Endometrial microvascular endothelial cells (primary cell): ENCODE results near the gene ROBO2. TPM values are rescaled to one million over a fixed set of nuclear protein-coding genes. Genes with fewer than 3 reads are reported as not detected.

Source experiments
- in situ Hi-C: cut with HindIII; loops from 2 replicates; pipeline ENCODE4 v1.10.0; 2017; ENCODE audit warnings: low sequenced_read_pairs, low pct_unique_long_range_greater_than_20kb; ENCODE audit errors: inconsistent ontology term
- total RNA-seq: library from RNA; depleted of rRNA; stranded (reverse); fragments of >200 nt; gene quantifications from one replicate; pipeline ENCODE4 v1.2.3, GENCODE V29; 2015; ENCODE audit errors: inconsistent ontology term

ROBO2 gene
- total RNA-seq, 1 donor from 2014 or later, result 0.09 TPM

DNA sequence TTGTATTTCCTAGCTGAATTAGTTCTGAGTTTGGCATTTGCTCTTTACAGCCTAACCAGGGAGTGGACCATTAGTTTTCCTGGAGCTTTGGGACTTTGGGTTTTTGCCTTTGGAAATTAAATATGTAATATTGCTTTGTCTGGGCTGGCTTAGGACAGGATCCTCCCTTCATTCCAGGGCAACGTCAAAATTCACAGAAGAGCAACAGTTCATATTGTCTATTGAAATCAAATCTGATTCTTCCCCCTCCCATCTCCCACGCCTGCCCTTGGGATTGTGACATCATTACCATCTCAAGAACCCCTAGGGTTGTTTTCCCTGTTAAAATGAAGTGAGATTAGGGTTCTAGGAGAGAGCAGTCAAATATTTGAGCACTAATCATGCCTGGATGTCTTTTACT lies 194.1 kb downstream of the ROBO2 start:
- in situ Hi-C loops, result no loop called here

DNA sequence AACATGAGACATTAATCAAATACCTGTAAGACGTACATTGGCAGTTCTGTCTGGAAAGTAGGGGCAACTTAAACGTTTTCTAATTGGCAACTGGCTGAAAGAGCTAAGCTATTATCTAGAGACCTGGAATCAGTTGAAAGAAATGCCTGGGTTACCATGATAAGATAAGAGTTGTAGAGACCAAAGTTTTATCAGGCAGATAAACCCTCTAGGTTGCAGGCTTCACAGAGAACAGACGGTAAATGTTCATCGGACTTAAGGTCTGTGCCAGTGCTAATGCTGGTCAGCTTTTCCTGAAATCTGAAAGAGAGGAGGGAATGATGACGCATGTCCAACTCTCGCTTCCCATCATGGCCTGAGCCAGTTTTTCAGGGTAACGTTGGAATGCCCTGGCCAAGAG lies 196.2 kb downstream of the ROBO2 start:
- in situ Hi-C loops, result no loop called here

DNA sequence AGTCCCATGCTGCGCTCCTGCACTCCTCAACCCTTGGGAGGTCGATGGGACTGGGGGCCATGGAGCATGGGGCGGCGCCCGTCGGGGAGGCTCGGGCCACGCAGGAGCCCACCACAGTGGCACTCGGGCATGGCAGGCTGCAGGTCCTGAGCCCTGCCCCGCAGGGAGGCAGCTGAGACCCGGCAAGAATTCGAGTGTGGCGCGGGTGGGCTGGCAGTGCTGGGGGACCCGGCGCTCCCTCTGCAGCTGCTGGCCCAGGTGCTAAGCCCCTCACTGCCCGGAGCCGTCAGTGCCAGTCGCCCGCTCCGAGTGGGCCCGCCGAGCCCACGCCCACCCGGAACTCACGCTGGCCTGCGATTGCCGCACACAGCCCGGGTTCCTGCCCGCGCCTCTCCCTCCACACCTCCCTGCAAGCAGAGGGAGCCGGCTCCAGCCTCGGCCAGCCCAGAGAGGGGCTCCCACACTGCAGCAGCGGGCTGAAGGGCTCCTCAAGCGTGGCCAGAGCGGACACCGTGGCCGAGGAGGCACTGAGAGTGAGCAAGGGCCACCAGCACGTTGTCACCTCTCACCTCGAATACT lies 200.3 kb downstream of the ROBO2 start:
- in situ Hi-C loops, result no loop called here

DNA sequence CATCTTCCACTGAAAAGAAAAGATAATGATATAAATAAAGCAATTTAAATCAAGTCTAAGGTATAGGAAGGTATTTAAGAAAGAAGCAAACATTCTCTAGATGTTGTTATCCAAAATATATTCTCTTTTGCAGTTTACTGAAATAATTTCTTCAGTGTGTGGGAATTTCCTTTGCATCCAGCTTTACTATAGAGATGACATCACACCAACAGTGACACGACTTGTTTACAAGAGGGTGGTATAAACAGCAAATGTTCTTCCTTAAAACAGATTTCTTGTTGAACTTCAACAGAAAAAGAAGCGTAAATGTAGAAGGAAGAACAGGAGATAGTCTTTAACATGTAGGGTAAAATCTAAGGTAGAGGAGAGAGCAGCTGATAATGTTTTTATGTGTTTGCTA lies 202.5 kb downstream of the ROBO2 start:
- in situ Hi-C loops, result no loop called here

DNA sequence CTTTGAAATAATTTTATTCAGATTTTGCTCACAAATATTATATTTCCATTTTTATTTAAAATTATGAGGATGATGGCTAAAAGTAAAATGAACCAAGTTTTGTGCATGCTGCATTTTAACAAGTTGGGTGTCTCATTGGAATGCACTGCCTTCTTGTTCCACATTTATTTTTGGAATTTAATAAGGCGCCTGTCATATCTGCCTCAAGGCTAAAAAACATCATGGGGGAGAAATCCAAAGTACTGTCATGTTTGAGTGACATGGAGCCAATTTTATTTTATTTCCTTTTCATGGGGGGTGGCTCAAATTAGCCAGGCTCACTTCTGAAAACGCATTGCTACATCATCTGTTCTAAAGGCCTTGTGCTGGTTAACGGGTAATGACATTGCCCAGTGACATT lies 205.1 kb downstream of the ROBO2 start:
- in situ Hi-C loops, result no loop called here

DNA sequence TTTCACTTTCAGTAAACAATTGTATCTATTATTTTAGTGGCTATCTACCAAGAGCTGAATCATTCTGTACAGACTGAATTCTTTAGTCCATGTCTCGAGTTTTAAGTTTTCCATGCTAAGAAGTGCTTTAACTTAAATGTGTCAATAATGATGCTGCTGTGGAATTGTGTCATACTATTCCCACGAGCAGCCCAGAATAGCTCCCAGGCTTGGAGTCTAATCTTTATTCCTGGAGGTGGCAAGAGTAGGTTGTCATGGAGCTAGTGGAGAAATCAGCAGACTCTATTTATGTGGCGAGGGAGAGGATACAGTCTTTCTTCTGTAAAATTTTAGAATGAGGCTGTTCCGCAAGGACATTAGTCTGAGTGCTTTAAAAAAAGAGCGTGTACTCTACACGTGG lies 207.2 kb downstream of the ROBO2 start:
- in situ Hi-C loops, result no loop called here

DNA sequence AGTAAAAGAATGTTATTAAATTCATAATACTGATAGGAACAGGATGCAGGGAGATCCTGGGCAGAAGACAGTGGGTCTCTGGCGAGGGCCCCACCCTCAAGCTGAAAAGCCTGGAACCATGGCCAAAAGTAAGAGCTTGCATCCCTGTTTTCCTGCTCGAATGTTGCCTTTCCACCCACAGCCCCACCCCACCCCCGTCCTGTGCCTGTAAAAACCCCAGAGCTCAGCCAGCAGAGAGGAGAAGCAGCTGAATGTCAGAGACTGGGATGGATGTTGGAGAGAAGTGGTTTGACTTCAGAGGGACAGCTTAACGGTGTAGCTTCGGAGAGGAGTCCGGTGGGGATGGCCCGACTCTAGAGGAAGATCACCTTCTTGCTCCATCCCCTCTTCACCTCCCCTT lies 207.9 kb downstream of the ROBO2 start:
- in situ Hi-C loops, result no loop called here

DNA sequence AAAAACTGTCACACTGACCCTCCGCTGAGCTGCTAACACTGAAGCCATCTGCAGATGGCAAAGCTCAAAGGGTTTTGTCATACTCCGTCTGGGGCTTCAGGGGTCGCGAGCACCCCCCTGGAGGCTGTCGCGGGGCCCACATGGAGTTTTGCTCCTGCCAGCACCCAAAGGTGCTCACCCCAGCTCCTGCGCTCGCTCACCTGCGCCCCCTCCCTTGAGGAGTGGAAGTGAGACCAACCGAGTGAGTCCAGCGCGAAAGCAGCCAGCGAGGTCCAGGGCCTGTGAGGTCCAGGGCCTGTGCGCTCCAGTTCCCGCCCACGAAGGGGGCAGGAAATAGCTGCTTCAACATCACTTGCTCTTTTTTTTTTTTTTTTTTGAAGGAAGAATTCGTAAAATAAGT lies 208.5 kb downstream of the ROBO2 start:
- in situ Hi-C loops, result no loop called here

DNA sequence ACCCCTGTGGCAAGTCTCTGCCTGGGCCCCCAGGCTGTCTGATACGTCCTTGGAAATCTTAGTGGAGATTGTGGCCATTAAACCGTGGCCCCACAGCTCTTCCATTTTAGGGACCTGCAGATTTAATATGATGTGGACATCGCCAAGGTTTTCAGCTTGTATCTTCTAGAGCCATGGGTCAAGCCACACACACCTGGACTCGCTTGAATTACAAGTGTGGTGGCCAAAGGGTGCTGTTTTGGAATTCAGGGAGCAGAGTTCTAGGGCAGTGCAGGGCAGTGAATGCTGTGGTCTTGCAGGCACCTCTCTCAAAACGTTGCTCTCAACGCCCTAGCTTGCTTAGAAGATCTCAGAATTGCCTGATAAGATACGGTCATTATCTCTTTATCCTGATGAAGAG lies 211.2 kb downstream of the ROBO2 start:
- in situ Hi-C loops, result no loop called here

DNA sequence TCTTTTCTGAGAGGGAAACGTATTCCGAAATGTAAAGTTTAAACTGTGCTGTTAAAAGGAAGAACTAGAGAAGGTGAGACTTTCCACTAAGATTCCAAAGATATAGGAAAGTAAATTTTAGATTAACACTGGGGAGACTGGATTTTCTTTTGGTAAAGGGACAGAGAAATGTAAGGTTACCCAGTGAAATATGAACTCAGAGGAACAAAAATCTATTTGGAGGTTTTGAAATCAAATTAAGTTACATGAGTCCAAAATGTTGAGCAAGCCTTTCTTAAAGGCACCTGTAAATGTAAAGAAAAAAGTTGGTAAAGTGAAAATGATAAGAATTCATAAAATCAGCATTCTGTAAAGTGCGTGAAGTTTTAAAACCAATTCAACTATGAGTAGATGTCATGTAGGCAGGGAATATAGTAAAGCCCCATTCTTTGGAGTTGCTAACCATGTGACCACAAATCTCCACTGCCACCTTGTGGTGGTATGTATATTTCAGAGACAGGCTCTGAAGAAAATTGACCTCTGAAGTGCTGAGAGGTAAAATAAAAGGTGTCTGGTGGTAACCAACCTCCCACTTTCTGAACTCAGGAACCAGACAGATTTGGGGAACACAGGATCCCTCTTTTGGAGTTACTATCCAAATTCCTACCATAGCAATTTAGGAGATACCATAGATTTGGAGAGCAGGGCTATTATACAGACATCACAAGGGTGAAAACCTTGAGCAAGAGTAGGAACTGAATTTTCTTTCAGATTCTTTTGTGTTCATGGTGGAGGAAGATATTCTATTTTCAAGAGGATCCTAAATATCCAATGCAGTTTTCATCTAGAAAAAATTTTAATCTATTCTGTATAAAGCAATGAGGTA lies 215.3 kb downstream of the ROBO2 start:
- in situ Hi-C loops, result no loop called here

DNA sequence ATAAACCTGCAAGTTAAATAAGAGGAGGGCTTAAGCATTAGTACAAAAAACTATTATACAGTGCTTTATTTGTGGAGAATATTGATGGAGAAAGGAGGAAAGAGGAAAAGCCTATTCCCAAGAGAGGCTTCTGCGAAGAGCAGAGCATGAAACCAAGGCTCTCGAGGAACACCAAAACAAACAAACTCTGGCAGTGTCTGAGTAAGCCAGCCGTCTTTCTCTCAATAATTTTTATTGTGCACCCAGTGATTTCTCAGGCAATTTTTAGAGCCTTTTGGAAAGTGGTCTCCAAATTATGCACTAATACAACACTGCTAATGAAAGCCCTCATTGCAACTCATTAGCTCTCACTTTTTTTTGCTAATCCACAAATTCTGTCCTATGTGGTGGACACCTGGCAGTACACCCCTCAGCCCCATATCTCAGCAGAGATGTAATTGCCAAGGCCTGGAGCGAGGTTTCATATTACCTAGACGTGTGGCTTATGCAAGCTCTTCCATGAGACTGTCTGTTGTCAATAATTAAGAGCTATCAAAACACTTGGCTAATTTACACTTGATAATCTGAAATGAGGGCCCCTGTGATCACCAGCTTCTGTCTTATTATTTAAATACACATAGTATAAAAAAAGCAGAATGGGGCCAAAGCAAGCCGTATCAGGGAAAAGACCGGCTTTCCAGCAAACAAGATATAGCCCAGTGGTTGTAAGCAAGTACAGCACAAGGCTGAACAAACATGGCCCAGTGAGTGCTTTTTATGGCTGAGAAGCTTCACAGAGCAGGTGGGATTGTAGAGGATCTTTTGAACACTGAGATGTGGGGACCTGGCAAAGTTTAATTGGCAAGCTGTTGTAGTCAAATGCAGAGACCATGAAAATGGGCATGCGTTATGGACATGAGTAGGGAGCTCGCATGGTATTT lies 216.9 kb downstream of the ROBO2 start:
- in situ Hi-C loops, result no loop called here

DNA sequence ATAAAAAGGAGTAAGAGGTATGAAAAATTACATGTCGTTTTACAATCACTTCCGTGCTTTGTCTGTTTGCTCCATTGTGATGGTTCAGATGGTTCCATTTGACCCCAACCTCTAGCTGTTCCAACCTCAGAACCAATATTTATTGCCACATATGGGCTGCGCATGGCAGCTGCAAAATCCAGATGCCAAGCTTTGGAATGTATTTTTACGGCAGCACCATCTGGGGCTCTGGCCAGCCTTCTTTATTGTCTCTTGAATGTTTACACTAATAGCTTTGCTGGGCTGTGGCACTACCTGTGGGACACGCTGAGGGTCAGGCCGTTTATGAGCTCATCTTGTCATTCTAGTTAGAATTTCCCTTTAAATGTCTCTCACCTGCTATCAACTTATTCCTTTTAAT lies 219.8 kb downstream of the ROBO2 start:
- in situ Hi-C loops, result no loop called here

DNA sequence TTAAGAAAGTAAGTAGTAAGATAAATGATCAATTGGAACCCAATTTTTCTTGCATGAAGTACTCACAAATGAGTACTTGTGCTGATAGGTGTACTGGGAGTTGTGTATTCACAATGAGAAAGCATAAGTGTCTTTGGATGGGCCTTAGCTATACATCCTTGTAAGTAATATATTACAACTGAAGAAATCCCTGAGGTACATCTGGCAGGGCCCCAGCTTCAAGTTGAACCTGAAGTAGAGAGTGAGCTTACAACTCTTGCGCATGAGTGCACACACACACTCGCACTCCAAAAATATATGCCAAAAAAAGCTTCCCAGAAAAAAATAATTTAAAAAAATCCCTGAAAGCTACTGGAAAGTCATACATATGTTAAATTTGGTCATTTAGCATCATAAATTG lies 222.5 kb downstream of the ROBO2 start:
- in situ Hi-C loops, result no loop called here

DNA sequence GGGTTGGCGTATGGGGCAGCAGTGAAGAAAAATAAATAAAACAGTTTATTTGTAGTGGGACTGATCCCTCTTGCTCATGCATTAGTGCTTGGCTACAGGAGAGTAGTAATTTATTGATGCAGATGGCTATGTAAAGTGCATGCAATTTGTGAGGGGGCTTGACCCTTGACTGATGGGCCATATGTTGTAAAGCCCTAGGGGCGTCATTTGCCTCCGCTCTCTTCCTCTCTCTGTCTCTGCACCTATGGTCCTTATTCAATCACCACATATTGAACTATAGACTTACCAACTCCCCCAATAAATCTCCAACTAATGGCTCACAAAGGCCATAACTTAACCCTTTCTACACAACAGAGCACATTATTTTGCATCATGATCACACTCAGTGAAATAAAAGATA lies 227.7 kb downstream of the ROBO2 start:
- in situ Hi-C loops, result no loop called here

DNA sequence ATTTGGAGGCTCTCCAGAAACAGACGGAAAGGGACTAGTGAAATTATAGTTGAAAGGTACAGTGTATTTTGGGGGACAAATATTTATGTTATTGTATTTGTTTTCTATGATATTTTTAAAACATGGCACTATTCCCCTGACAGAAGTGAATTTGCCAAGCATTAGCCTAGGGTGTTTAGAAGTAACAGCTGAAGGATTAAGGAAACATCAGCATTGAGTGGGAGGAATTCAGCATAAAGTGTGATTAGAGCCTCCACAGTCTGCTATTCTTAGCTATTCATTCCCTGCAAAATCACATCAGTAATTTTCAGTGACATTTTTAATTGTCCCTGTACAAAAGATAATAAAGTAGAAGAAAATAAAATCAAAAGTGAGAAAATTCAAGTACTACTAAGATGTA lies 231.4 kb downstream of the ROBO2 start:
- in situ Hi-C loops, result no loop called here

DNA sequence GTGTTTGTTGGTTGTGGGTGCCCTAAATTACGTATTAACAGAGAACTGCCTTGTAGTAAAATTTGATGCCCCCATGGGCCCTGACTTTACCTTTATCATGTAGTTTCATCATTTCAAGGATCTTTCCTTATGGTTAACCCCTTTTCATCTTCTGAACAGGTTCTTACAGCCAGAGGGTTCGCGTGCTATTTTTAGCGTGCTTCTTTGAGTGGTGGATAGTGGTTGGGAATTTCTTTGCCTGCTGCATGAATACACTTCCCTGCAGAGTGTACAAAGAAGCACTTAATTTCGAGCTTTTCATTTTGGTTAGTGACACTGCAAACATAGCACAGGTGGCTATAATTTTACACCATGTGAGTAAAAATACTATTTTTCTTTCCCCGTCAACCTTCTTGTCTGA lies 231.8 kb downstream of the ROBO2 start:
- in situ Hi-C loops, result no loop called here

DNA sequence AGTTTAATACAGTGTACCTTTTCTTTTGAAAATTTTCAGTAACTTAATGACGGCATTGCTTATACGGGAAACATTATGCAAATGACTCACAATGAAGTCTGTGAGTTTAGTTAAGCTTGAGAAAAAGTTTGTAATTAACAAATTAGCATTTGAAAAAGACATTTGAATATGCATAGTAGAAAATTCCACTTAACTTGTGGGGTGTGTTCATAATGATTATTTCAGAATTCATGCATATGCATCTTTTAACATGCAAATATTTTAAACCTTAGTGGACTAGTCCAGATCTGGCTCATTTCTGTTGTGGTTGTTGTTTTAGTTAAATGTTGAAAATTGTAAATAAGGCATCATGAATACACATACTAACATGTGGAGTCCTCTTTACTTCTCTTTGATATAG lies 239.4 kb downstream of the ROBO2 start:
- in situ Hi-C loops, result no loop called here

DNA sequence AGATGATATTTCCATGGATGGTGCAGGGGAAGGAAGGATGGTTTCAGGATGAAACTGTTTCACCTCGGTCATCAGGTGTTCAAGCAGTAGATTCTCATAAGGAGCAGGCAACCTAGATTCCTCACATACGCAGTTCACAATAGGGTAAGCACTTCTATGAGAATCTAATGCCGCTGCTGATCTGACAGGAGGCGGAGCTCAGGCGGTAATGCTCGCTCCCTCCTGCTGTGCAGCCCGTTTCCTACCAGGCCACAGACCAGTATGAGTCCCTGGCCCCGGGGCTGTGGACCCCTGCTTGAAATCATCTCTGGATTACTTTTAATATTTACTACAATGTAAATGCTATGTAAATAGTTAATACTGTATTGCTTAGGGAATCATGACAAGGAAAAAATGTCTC lies 241.8 kb downstream of the ROBO2 start:
- in situ Hi-C loops, result no loop called here

DNA sequence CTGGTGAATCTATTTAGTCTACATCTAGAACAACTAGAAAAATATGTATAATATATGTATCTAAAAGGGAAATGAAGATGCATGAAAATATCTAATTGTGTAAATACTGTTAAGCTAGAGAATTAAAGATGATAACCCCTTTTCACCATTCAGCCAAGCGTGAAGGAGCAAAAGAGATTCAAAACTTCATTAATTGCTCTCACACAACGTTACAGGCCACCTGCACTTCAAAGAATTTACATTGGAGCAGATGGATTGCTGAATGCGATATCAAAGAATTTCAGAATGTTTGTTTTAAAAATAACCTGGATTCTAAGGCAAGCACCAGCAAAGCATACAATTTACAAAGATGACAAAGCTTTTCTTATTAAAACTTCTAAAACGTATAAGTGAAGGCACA lies 243.2 kb downstream of the ROBO2 start:
- in situ Hi-C loops, result no loop called here

DNA sequence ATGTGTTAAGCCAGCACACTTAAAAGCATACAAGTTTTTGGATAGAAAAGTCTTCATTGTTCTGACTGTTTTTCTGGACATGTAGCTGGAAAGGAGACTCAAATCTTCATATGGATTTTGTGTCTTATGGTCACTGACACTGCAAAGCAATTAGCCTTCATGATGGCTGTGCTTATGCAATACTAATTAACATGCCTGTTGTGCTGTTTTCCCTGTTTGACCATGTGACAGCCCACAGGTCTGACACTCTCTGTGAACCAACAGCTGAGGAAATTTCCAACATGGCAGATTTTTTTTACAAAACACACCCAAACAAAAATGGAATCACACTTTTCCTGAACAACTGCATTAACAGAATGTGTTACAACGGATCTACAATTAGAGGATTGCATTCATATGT lies 248.4 kb downstream of the ROBO2 start:
- in situ Hi-C loops, result no loop called here
